ENCODE measurements around the gene C12orf42.

GRCh38 chr12:103336940-103337339 lies 158.8 kb downstream of the C12orf42 start:
- no peak for TF ChIP-seq EZH2phosphoT487 (conservative IDR thresholded peaks at IDR 0.05; ENCODE audit: low read length)
- TF ChIP-seq, protein P1, sequence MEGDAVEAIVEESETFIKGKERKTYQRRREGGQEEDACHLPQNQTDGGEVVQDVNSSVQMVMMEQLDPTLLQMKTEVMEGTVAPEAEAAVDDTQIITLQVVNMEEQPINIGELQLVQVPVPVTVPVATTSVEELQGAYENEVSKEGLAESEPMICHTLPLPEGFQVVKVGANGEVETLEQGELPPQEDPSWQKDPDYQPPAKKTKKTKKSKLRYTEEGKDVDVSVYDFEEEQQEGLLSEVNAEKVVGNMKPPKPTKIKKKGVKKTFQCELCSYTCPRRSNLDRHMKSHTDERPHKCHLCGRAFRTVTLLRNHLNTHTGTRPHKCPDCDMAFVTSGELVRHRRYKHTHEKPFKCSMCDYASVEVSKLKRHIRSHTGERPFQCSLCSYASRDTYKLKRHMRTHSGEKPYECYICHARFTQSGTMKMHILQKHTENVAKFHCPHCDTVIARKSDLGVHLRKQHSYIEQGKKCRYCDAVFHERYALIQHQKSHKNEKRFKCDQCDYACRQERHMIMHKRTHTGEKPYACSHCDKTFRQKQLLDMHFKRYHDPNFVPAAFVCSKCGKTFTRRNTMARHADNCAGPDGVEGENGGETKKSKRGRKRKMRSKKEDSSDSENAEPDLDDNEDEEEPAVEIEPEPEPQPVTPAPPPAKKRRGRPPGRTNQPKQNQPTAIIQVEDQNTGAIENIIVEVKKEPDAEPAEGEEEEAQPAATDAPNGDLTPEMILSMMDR (IDR thresholded peaks at IDR 0.05; ENCODE audit: insufficient read depth, low read length, poor library complexity, severe bottlenecking), result no peak
